Spleen (tissue), 7 donors: Measurements from ENCODE around the gene MAP7D1.

Source experiments
- CTCF ChIP-seq, 11 experiments: fragments of 200-600 bp in 7 of 11; fragments of 450-650 bp in 4 of 11; sonication (generic) in 4 of 11; IDR thresholded peaks in 8 of 11; conservative IDR thresholded peaks in 3 of 11; 1 replicate in 7 of 11; 2 replicates in 4 of 11; pipeline versions ENCODE4 v1.4.0 to v1.8.0; 2016 to 2021; ENCODE audit warnings: antibody characterized with exemption in 11 of 11, inconsistent platforms in 4 of 11, mild to moderate bottlenecking in 1 of 11
- POLR2A ChIP-seq, 3 donors: fragments of 450-650 bp; IDR thresholded peaks; one replicate each; pipeline ENCODE4 v1.5.1; 2017; ENCODE audit warnings: antibody characterized with exemption in 3 of 3, mild to moderate bottlenecking in 1 of 3
- donor health status: DM: no; HTN: no; CAD: no; lungs with moderate emphysema.
- donor health status: DM: no; HTN: no; CAD: no.
- donor health status: DM: no; HTN: no; CAD: no.

- TF ChIP-seq CTCF (IDR thresholded peaks at IDR 0.05 in 8 of 11, conservative IDR thresholded peaks at IDR 0.05 in 3 of 11) (no peak), POLR2A (IDR thresholded peaks at IDR 0.05) (no peak)
These were observed 22.7 kb downstream of the MAP7D1 start for GRCh38 chr1:36178471-36179219.
